ENCODE measurements around the gene PDXK.
"Not testable (repeated sequence)": the region's sequence is repeated elsewhere in the genome, so short reads cannot be mapped to it uniquely, and the experiment has no call there.

Gene PDXK

DNA sequence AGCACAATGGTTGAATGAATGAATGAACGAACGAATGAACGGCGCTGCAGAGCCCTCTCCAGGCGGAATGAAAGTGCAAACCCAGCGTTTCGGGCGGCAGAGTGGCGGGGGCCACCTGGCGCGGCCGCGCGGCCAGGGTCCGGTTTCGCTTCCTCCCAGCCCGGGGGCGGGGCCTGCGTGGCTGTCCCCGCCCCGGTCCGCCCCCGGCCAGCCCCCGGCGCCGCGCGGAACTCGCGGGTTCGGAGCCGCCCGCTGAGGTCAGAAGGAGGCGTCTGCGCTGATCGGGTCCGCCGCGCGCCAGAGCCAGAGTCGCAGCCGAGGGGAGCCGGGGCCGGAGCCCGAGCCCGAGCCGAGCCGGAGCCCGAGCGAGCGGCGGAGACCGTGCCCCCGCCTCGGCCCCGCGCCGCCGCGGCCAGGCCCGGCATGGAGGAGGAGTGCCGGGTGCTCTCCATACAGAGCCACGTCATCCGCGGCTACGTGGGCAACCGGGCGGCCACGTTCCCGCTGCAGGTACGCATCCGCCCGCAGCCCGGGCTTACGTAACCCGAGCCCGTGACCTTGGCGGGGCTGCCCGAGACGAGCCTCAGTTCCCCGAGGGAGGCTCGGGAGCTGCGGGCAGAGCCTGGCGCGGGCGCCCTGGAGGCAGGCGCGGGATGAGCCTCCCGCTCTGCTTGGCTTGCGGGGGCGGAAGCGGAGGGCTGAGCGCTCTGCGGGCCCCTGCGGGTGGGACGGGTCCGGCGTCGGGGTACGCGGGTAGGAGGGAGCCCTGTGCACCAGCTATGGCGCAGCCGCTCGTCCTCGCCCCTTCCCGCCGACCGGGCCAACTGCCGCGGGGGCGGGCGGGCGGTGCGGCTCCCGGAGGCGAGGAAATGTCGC, at the start of gene PDXK:
Gene PDXK (plus strand): TSS at position 258 of the 876 bp plus-strand sequence. CDS start 166 bp downstream, at position 424.
- DNase-seq: peak; percentile 96

- DNase-seq: no peak
Measured at GRCh38 chr21:43669828-43670605, 48.9 kb upstream of the PDXK start.

DNA sequence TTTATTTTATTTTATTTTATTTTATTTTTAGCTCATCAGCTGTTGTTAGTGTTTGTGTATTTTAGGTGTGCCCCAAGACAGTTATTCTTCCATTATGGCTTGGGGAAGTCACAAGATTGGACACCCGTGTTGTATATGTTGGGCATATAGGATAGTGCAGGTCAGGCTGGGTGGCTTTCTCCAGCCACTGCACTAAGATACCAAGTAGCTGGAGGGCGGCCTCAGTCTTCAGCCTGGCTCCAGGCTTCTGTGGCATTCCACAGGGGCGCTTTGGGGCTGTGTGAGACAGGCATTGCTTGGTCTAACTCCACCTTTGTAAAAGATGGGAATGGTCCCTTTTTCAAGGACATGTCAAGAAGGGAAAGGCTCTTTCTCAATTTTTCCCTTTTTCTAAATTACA, 43.1 kb upstream of the PDXK start:
- no peak for DNase-seq

- no peak for DNase-seq
Measured at GRCh38 chr21:43676391-43676790, 42.5 kb upstream of the PDXK start.

- no peak for DNase-seq
Measured at GRCh38 chr21:43679951-43680350, 39.0 kb upstream of the PDXK start.

- DNase-seq: not testable (repeated sequence)
Measured at GRCh38 chr21:43680421-43680820, 38.5 kb upstream of the PDXK start.

DNA sequence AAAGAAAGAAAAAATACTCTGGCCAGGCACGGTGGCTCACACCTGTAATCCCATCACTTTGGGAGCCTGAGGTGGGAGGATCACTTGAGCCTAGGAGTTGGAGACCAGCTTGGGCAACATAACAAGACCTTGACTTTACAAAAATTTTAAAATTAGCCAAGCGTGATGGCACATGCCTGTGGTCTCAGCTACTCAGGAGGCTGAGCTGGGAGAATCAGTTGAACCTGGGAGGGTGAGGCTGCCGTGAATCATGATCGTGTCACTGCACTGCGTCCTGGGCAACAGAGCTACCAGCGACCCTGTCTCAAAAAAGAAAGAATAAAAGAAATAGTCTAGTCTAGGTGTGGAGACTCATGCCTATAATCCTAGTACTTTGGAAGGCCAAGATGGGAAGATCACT, 37.3 kb upstream of the PDXK start:
- no peak for DNase-seq

- DNase-seq: no peak
Measured at GRCh38 chr21:43684424-43684823, 34.5 kb upstream of the PDXK start.

DNA sequence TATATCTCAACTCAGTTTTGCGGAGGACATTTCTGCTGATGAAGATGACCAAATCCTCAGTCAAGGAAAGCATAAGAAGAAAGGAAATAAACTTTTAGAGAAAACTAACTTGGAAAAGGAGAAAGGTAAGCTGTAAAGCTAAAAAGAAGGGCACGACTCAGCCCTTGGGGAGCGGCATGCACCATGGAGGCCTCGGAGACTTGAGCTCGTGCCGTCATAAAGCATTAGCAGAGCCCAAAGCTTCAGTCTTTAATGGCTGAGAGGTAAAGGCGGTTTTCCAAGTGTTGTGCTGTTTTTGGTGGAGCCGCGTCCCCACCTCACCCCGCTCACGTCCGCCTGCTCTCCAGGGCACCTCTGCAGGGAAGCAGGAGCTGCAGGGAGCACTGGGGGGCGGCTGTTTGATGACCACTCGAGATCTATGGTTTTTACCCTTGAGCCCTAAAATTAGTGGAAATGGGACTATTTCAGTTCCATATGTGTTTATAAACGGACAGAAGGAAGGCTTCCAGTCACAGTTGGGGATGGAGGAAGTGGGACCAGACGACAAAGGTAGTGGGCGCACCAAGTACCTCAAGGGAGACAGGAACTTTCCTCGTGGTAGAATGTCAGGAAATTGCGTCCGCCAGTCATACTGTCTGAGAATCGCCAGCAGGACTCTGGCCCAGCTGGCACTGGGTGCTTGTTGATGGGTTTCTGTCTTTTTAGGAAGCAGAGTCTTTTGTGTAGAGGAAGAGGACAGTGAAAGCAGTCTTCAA, 31.9 kb upstream of the PDXK start:
- DNase-seq: no peak

GRCh38 chr21:43687566-43688399, 31.1 kb upstream of the PDXK start:
- DNase-seq: no peak

- no peak for DNase-seq
Measured at GRCh38 chr21:43688906-43689305, 30.0 kb upstream of the PDXK start.

GRCh38 chr21:43689556-43690337, 29.2 kb upstream of the PDXK start:
- no peak for DNase-seq

DNA sequence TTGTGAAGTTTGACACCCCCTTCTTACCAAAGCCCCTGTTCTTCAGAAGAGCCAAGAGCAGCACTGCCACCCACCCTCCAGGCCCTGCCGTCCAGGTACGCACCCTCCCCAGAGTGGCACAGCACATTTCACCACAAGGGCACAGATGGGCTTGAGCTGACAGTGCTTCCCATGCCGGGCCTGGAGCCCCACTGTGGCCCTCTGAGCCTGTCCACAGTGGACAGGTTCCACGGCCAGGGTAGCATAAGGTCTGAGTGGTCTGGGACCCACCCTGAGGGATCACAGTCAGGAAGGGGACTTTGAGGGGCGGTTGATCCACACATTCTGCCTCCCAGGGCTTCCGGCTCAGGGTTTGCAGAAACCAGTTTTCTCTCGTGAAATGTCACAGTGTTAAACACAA, 28.6 kb upstream of the PDXK start:
- DNase-seq: no peak

DNA sequence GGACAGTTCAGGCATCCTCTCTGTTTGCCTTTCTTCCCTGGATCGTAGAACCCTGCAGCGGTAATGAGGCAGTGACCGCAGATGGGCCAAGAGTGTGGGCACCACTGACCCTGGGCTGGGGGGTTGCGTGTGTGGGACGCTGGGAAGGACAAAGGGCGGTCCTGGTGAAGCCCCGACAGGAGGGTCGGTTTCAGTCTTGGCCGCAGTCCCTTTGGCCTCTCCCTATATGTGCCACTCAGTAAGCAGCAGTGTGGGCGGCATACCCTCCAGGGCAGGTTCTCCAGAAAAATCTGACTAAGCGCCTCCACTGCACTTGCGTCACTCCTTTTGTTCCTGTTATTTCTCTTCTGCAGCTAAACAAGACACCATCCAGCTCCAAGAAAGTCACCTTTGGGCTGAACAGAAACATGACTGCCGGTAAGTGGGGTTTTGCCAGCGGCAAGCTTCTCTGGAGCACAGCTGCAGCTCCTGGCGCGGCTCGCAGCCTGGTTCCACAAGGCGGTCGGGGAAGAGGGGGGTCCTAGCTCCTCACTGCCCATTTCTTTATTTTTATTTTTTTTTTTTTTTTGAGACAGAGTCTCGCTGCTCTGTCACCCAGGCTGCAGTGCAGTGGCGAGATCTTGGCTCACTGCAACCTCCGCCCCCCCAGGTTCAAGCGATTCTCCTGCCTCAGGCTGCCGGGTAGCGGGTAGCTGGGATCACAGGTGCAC, 27.7 kb upstream of the PDXK start:
- no peak for DNase-seq

- no peak for DNase-seq
Measured at GRCh38 chr21:43691801-43692200, 27.1 kb upstream of the PDXK start.

DNA sequence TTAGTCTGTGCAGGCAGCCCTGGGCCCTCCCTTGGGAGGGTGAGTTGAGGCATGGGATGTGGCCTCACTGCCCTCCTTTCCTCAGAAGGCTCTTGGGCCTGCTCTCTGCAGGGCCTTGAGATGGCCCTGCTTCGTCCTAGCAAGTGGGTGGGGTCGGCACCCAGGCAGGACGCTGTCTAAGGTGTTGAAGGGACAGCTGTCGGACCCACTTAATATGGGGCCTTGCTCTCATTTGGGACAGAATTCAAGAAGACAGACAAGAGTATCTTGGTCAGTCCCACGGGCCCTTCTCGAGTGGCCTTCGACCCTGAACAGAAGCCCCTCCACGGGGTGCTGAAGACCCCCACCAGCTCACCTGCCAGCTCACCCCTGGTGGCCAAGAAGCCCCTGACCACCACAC, 26.0 kb upstream of the PDXK start:
- no peak for DNase-seq

DNA sequence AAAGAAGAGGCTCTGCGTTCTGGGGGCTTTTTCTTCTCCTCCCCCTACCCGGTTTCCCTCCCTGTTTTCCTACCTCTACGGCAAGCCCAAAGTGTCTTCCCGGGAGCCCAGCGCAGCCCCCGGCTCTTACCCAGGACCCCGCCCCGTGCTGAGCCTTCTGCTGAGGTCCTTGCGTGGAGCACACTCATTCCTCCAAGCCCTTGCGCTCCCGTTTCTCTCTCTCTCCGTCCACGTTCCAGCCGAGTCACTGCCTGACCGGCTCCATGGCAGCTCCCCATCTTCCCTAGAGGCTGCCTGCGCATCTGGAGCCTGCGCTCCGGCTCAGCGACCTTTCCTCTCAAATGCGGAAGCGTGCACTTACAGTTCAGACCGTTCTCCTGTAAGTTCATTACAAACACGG, 24.9 kb upstream of the PDXK start:
- DNase-seq: no peak

DNA sequence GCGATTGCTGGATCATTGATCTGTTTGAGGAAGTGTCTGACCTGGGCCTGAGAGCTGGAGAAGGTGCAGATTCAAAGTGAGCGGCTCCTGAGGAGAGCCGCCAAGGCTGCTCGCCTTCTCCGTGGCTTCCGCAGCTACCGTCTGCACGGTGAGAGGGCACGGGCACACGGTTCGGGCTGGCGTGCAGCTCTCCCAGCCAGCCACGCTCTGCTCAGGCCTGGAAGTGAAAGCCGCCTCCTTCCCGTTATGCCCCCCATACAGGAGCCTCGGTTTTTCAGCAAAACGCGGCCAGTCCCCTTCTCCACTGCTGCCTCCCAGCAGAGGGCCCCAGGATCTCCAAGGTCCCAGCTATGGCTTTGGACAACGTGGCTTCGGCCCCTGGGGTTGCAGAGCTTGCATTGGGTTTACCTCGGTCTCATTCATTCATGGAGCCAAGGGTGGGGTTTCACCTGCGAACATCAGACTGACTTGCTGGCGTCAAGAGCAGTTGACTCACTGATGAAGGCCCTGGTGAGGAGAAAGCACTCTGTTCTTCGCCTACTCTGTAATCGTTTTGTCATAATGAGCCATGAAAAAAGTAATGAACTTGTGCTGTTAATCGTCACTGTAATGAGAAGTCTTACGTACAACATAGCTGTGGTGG, 24.4 kb upstream of the PDXK start:
- no peak for DNase-seq

DNA sequence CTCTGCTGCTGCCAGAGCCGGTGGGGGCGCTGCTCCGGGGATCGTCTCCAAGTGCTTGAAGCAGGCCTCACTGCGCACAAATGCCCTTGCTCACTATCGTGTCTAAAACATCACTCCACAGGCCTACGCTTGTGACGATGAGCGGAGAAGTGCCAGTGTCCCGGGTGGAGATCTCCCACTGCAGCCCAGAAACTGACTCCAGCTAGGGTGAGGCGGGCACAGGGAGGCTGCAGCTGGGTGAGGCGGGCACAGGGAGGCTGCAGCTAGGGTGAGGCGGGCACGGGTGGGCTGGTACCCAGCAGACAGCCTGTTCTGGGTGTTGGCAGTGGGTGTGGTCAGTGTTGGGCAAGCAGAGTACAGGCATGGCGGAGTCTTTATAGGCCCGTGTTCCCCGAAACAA, 22.7 kb upstream of the PDXK start:
- no peak for DNase-seq

Measured in RPMI8226 (cell line).